Body of pancreas (tissue), 4 donors: ENCODE results near the gene KRT6A. TPM values are rescaled to one million over a fixed set of nuclear protein-coding genes. Genes with fewer than 3 reads are reported as not detected.

Source experiments
- ATAC-seq: fragments of 150-250 bp; one replicate; pipeline ENCODE4 v1.9.1; 2016
- DNase-seq, 4 donors: peaks; one replicate each; pipeline ENCODE4 v3.0.0-alpha.2; 2019
- H3K27ac ChIP-seq, 4 donors: fragments of 200-600 bp; sonication (generic); 1 replicate in 3 of 4; 2 replicates in 1 of 4; pipeline versions ENCODE4 v1.5.1 to v1.6.1; 2016 to 2019; ENCODE audit warnings: mild to moderate bottlenecking in 1 of 4, mixed read lengths in 1 of 4, moderate library complexity in 1 of 4
- H3K27me3 ChIP-seq, 2 donors: fragments of 200-600 bp; sonication (generic); one replicate each; pipeline ENCODE4 v1.6.0; 2016; ENCODE audit warnings: mild to moderate bottlenecking in 1 of 2
- H3K36me3 ChIP-seq, 2 donors: fragments of 200-600 bp; sonication (generic); replicated peaks in 1 of 2; 2 replicates each; pipeline ENCODE4 v1.5.1; 2016; ENCODE audit warnings: low read depth in 2 of 2; ENCODE audit not compliant: insufficient read depth in 1 of 2
- H3K4me1 ChIP-seq: fragments of 200-600 bp; sonication (generic); one replicate; pipeline ENCODE4 v1.6.0; 2016
- H3K4me3 ChIP-seq, 2 donors: fragments of 200-600 bp; sonication (generic); 1 replicate in 1 of 2; 2 replicates in 1 of 2; pipeline ENCODE4 v1.5.1; 2016 to 2019
- H3K9me3 ChIP-seq, 3 donors: fragments of 200-600 bp; sonication (generic); 1 replicate in 2 of 3; 2 replicates in 1 of 3; pipeline ENCODE4 v1.5.1; 2016
- CTCF ChIP-seq, 7 experiments: fragments of 450-650 bp in 4 of 7; fragments of 200-600 bp in 3 of 7; sonication (generic) in 3 of 7; IDR thresholded peaks; one replicate each; pipeline ENCODE4 v1.5.1; 2016 to 2019; ENCODE audit warnings: antibody characterized with exemption in 7 of 7
- POLR2A ChIP-seq, 3 donors: fragments of 450-650 bp; IDR thresholded peaks; one replicate each; pipeline ENCODE4 v1.6.1; 2016; ENCODE audit warnings: antibody characterized with exemption in 3 of 3, mild to moderate bottlenecking in 2 of 3
- WGBS, 2 donors: methylation state at CpG; one replicate each; pipeline ENCODE4 v1.1.5; 2017; 5-methylcytosine and 5-hydroxymethylcytosine counted together
- intact Hi-C: fragments of 100-400 bp; cut with DNase I; formaldehyde crosslinking; loops from one replicate; pipeline ENCODE4 v1.15.1; 2023
- total RNA-seq, 2 donors: library from RNA; depleted of rRNA; stranded (reverse); fragments of >200 nt; gene quantifications; one replicate each; pipeline ENCODE4 v1.1.0, GENCODE V29; 2016

Gene KRT6A
- total RNA-seq, 2 donors from 2014 or later, result not detected

- ATAC-seq, result peak; percentile 28
- H3K27me3 ChIP-seq, result no peaks in the 10 kb centered on the region
- 52 to 54% methylated on average over 6 of the region's 6 CpGs for WGBS, 2 donors
- no peak overlapping the region for H3K4me3 ChIP-seq
- peak; percentile 20 to 48 (median 34) for DNase-seq
- intact Hi-C loops, result no loop called here
- TF ChIP-seq POLR2A (IDR thresholded peaks at IDR 0.05), result no peak
- no peak for TF ChIP-seq CTCF (IDR thresholded peaks at IDR 0.05)
- no peaks in the 10 kb centered on the region for H3K36me3 ChIP-seq
- H3K27ac ChIP-seq, result no peak overlapping the region
- no peaks in the 10 kb centered on the region for H3K9me3 ChIP-seq
- H3K4me1 ChIP-seq, result no peaks in the 10 kb centered on the region
These were observed 50.4 kb downstream of the KRT6A start for GRCh38 chr12:52442600-52443061.

- Histone ChIP-seq H3K36me3 (no peaks in the 10 kb centered on the region), H3K4me1 (peaks cover under 1% of the 10 kb centered on the region), H3K27ac (no peak overlapping the region), H3K9me3 (no peaks in the 10 kb centered on the region), H3K27me3 (no peaks in the 10 kb centered on the region), H3K4me3 (no peak overlapping the region)
- no peak for TF ChIP-seq CTCF (IDR thresholded peaks at IDR 0.05)
- no peak for TF ChIP-seq POLR2A (IDR thresholded peaks at IDR 0.05)
- ATAC-seq (no peak), DNase-seq (no peak)
- 57 to 58% methylated on average over 9 of the region's 9 CpGs for WGBS, 2 donors
- intact Hi-C loops, result no loop called here
These were observed 51.6 kb downstream of the KRT6A start for GRCh38 chr12:52441320-52441911.

GRCh38 chr12:52440821-52441319, 52.2 kb downstream of the KRT6A start:
- 91 to 100% methylated on average over 5 of the region's 5 CpGs for WGBS, 2 donors
- Histone ChIP-seq H3K4me1 (peaks cover 6% of the 10 kb centered on the region), H3K36me3 (no peaks in the 10 kb centered on the region), H3K4me3 (no peak overlapping the region), H3K27me3 (no peaks in the 10 kb centered on the region), H3K27ac (no peak overlapping the region), H3K9me3 (no peaks in the 10 kb centered on the region)
- TF ChIP-seq POLR2A (IDR thresholded peaks at IDR 0.05) (no peak), CTCF (IDR thresholded peaks at IDR 0.05) (no peak)
- ATAC-seq (no peak), DNase-seq (no peak)
- intact Hi-C loops, result no loop called here

GRCh38 chr12:52439845-52440244, 53.2 kb downstream of the KRT6A start:
- TF ChIP-seq CTCF (IDR thresholded peaks at IDR 0.05) (no peak), POLR2A (IDR thresholded peaks at IDR 0.05) (no peak)
- no peaks in the 10 kb centered on the region for H3K9me3 ChIP-seq
- no peaks in the 10 kb centered on the region for H3K27me3 ChIP-seq
- WGBS, 2 donors, result 58 to 74% methylated on average over 2 of the region's 2 CpGs
- ATAC-seq, result no peak
- no peak overlapping the region for H3K27ac ChIP-seq
- H3K4me3 ChIP-seq, result no peak overlapping the region
- no peaks in the 10 kb centered on the region for H3K36me3 ChIP-seq
- H3K4me1 ChIP-seq, result peaks cover 9% of the 10 kb centered on the region
- no peak for DNase-seq
- intact Hi-C loops, result no loop called here

GRCh38 chr12:52439420-52439819, 53.6 kb downstream of the KRT6A start:
- H3K36me3 ChIP-seq, result no peaks in the 10 kb centered on the region
- DNase-seq, result no peak
- no peak for ATAC-seq
- TF ChIP-seq CTCF (IDR thresholded peaks at IDR 0.05) (no peak), POLR2A (IDR thresholded peaks at IDR 0.05) (no peak)
- intact Hi-C loops, result no loop called here
- WGBS, 2 donors, result 62 to 79% methylated on average over 4 to 7 of the region's 8 CpGs
- no peaks in the 10 kb centered on the region for H3K27me3 ChIP-seq
- H3K27ac ChIP-seq, result no peak overlapping the region
- no peak overlapping the region for H3K4me3 ChIP-seq
- peaks cover 9% of the 10 kb centered on the region for H3K4me1 ChIP-seq
- H3K9me3 ChIP-seq, result no peaks in the 10 kb centered on the region
